GM10266 (cell line): Measurements from ENCODE around the gene PEX13.
"Not testable (repeated sequence)": the region's sequence is repeated elsewhere in the genome, so short reads cannot be mapped to it uniquely, and the experiment has no call there.

Source experiments
- DNase-seq: peaks from one replicate; pipeline ENCODE4 v3.0.0; 2012; ENCODE audit errors: extremely low spot score
- TF ChIP-seq, protein P1 (sequence below): IDR thresholded peaks from 2 replicates; pipeline ENCODE4 v1.5.1; 2012; ENCODE audit warnings: mild to moderate bottlenecking, low read depth; ENCODE audit not compliant: control insufficient read depth, insufficient read depth; ENCODE audit errors: missing control alignments

PEX13 gene

GRCh38 chr2:60977562-60977895, 40.0 kb upstream of the PEX13 start:
- TF ChIP-seq, protein P1, sequence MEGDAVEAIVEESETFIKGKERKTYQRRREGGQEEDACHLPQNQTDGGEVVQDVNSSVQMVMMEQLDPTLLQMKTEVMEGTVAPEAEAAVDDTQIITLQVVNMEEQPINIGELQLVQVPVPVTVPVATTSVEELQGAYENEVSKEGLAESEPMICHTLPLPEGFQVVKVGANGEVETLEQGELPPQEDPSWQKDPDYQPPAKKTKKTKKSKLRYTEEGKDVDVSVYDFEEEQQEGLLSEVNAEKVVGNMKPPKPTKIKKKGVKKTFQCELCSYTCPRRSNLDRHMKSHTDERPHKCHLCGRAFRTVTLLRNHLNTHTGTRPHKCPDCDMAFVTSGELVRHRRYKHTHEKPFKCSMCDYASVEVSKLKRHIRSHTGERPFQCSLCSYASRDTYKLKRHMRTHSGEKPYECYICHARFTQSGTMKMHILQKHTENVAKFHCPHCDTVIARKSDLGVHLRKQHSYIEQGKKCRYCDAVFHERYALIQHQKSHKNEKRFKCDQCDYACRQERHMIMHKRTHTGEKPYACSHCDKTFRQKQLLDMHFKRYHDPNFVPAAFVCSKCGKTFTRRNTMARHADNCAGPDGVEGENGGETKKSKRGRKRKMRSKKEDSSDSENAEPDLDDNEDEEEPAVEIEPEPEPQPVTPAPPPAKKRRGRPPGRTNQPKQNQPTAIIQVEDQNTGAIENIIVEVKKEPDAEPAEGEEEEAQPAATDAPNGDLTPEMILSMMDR, result no peak
- no peak for DNase-seq

- DNase-seq, result no peak
- TF ChIP-seq, protein P1, result no peak
These were observed 38.3 kb upstream of the PEX13 start for GRCh38 chr2:60979231-60979630.

DNA sequence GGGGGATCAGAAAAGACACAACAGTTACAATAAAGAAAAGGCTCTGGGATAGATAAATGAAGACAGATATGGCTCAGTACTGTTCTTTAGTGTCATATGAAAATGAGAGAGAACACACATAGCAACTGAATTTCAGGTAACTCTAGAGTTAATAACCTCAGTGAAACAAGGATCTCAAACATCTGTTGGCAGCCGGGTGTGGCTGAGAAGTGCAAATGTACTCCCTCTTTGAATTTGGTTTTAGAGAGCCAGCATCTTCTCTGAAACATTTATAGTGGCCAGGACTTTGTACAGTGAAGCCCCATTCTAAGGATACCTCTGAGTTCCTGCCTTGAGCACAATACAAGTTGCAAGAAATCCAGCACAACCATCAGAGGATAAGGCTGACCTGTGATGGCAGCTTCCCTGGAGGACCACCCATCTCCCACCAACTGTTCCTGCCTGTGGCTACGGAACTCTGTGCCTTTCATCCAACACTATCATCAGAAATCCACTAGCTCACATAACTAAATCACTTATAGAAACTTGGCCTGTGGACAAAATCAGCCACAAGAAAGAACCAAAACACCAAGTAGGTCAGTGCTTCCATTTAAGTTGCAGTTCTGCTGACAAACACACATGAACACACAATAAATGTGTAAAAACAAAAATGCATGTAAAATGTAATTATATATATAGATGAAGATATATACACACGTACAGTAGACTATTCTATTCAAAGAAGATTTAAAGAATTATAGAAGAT, 37.3 kb upstream of the PEX13 start:
- TF ChIP-seq, protein P1, result no peak
- no peak for DNase-seq

DNA sequence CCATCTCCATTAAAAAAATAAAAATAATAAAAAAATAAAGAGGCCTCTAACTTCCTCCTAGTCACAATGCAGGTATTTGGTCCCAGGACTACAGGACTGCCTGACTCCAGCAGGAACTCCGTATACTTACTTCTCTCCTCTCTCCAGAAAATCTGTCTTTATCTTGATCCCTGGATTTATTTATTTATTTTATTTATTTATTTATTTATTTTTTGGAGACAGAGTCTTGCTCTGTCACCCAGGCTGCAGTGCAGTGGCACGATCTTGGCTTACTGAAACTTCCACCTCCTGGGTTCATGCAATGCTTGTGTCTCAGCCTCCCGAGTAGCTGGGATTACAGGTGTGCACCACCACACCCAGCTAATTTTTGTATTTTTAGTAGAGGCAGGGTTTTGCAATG, 35.5 kb upstream of the PEX13 start:
- not testable (repeated sequence) for DNase-seq

GRCh38 chr2:60984720-60985119, 32.8 kb upstream of the PEX13 start:
- TF ChIP-seq, protein P1, result no peak

GRCh38 chr2:60987041-60987440, 30.5 kb upstream of the PEX13 start:
- TF ChIP-seq, protein P1, result no peak
- DNase-seq, result no peak

More at GRCh38 chr2:60984720-60985119, 32.8 kb upstream of the PEX13 start:
- DNase-seq, result no peak

DNA sequence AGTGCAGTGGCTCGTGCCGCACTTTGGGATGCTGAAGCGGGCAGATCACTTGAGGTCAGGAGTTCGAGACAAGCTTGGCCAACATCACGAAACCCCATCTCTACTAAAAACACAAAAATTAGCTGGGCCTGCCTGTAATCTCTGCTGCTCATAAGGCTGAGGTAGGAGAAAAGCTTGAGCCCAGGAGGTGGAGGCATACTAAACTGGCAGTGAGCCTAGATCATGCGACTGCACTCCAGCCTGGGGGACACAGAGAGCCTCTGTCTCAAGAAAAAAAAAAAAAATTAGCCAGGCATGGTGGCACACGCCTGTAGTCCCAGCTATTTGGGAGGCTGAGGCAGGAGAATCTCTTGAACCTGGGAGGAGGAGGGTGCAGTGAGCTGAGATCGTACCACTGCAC, 29.9 kb upstream of the PEX13 start:
- not testable (repeated sequence) for DNase-seq

- no peak for DNase-seq
- TF ChIP-seq, protein P1, result no peak
These were observed 28.3 kb upstream of the PEX13 start for GRCh38 chr2:60989259-60989658.

GRCh38 chr2:60991644-60992043, 25.9 kb upstream of the PEX13 start:
- DNase-seq, result no peak
- TF ChIP-seq, protein P1, result no peak
